PC-9 (cell line): ENCODE results near the gene DSG3.

Experiments used
- CTCF ChIP-seq: fragments of 200-600 bp; sonication (generic); conservative IDR thresholded peaks from 2 replicates; pipeline ENCODE4 v1.6.1; 2017; ENCODE audit warnings: mixed run types, antibody characterized with exemption, mild to moderate bottlenecking, moderate library complexity
- EZH2 ChIP-seq: fragments of 200-600 bp; sonication (generic); IDR thresholded peaks from 2 replicates; pipeline ENCODE4 v1.8.0; 2017; ENCODE audit warnings: antibody characterized with exemption, low read depth

- TF ChIP-seq CTCF (no peak), EZH2 (no peak)
Measured at GRCh38 chr18:31469629-31470028, 22.1 kb downstream of the DSG3 start.
